GM12878 (cell line): ENCODE data around the gene MYL3.

Experiments
- CTCF ChIP-seq, 3 experiments: IDR thresholded peaks in 2 of 3; conservative IDR thresholded peaks in 1 of 3; 2 replicates each; pipeline ENCODE4 v1.5.1; 2011; ENCODE audit warnings: low read depth in 3 of 3, low read length in 3 of 3, mild to moderate bottlenecking in 3 of 3, control low read depth in 2 of 3, moderate library complexity in 2 of 3, inconsistent platforms in 1 of 3, mixed read lengths in 1 of 3; ENCODE audit not compliant: control insufficient read depth in 2 of 3, insufficient read depth in 1 of 3; ENCODE audit errors: extremely low read depth in 1 of 3
- GABPA ChIP-seq: IDR thresholded peaks from 2 replicates; pipeline ENCODE4 v1.6.1; 2014; ENCODE audit warnings: antibody characterized with exemption, low read depth, mild to moderate bottlenecking, inconsistent platforms
- NFIC ChIP-seq: IDR thresholded peaks from 2 replicates; pipeline ENCODE4 v1.6.1; 2012; ENCODE audit warnings: low read depth, mild to moderate bottlenecking, inconsistent platforms, low read length, moderate library complexity
- PAX8 ChIP-seq: fragments of 450-650 bp; IDR thresholded peaks from 2 replicates; pipeline ENCODE4 v1.6.1; 2017; ENCODE audit warnings: mild to moderate bottlenecking, moderate library complexity
- POLR2A ChIP-seq: IDR thresholded peaks from 2 replicates; pipeline ENCODE4 v1.6.1; 2011; ENCODE audit warnings: low read depth, mild to moderate bottlenecking, low read length
- RELA ChIP-seq: fragments of 450-650 bp; IDR thresholded peaks from 2 replicates; pipeline ENCODE4 v1.8.0; 2014; ENCODE audit warnings: borderline replicate concordance; ENCODE audit not compliant: partially characterized antibody
- ZNF687 ChIP-seq: fragments of 450-650 bp; IDR thresholded peaks from 2 replicates; pipeline ENCODE4 v1.6.1; 2017; ENCODE audit warnings: mild to moderate bottlenecking, moderate library complexity

- TF ChIP-seq POLR2A (no peak), CTCF (IDR thresholded peaks at IDR 0.05 in 2 of 3, conservative IDR thresholded peaks at IDR 0.05 in 1 of 3; ENCODE audit: control insufficient read depth in 2 of 3, extremely low read depth in 1 of 3, insufficient read depth in 1 of 3, low read depth in 3 of 3, low read length in 3 of 3) (no peak), PAX8 (no peak), NFIC (no peak), RELA (no peak), ZNF687 (no peak), GABPA (no peak)
These were observed 50.9 kb downstream of the MYL3 start for GRCh38 chr3:46812237-46812791.
